ENCODE results near the gene ANXA10.
"Not testable (repeated sequence)": the region's sequence is repeated elsewhere in the genome, so short reads cannot be mapped to it uniquely, and the experiment has no call there.

The ANXA10 gene

DNA sequence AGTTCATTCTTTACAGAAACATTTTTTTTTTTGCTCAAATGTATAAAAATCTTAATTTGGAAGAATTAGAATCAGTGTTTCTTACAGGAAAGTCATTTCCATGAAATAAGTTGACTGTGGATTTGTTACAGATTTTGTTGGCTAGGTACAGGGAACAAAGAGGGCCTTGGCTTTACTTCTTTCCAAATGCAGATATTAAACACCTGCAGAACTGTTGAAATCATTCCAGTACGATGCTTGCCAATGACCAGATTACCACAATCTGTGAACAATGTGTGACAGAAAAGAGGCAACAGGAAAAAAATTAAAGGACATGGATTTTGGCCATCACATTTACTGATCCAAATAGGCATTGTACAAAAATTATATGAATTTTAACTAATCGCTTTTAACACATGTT is 70.8 kb downstream of the ANXA10 start:
- no peak for DNase-seq

DNA sequence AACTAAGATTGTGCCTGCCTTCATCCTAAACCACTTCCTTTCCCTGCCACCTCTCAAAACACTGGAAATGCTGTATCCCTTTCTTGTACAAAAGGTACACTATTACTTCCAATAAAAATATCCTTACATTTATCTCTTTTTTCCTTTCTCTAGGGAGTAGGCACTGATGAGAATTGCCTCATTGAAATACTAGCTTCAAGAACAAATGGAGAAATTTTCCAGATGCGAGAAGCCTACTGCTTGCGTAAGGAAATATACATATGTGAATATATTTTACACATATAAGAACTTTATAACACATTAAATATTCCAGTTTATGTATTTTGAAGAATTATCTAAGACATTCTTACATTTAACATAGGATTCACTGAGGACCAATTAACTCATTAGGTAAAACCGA is 71.7 kb downstream of the ANXA10 start:
- no peak for DNase-seq

DNA sequence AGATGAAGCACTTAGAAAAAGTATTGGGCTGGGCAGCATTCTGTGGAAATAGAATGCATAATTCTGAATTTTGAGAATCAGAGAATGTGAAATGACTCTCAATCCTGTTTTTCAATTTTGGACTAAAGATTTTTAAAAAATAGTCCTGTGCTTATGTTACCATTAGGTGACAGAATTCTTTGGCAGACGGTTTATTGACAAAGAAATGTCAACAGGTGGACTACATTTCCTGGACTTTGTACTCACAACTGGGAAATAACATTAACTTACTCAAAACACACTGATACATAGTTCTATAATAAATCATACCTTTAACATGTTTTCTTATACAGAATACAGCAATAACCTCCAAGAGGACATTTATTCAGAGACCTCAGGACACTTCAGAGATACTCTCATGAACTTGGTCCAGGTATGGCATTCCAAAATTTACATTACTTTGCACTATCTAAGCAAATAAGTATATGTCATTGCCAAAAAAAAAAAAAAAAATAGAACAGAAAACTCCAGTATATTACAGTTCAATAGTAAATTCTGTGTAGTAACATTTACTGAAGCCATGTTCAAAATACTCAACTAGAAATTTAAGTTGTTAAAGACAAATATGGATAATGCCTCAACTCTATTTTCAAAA is 72.7 kb downstream of the ANXA10 start:
- DNase-seq = no peak

DNA sequence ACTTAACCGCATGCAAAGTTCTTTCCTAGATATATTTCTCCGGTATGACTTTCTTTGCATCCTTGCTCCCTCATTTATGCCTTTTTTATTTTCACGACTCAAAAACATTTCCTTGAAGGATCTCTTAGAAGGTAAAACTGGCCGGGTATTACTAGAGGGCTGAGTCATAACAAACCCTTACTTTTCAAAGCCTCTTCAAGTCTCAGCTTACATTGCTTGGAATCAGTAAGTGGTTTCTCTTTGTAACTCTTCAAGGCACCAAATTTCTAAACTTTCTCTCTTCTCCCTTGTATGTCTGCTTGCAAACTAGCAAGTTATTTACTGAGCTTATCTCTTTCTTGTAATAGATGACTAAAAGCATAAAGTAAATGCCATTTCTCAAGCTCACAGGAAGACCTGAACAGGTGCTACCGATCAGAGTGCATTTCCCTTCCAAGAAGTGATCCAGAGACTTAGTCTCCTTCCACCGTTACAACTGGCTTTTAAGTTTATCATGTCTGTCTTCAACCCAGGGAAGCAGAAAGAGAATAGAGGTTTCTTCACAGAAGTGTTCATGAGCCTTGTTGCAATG is 75.5 kb downstream of the ANXA10 start:
- DNase-seq = no peak

DNA sequence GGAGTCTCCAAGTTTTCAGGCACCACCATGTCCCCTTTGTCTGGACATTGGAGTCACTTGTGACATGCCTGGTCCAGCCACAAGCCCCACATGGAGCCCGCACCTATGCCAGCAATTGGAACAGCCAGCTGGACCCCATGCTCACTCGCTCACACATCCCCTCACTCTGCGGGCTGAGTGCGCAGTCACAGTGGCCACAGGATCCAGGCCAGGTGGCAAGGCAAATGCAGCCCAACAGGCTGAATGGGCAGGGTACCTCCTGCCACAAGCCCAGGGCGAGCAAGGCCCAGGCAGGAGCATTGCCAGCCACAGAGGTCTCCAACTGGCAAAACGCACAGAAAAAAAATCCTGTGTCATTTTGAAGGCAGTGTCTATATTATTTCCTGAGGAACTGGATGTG is 82.0 kb downstream of the ANXA10 start:
- no peak for DNase-seq

DNA sequence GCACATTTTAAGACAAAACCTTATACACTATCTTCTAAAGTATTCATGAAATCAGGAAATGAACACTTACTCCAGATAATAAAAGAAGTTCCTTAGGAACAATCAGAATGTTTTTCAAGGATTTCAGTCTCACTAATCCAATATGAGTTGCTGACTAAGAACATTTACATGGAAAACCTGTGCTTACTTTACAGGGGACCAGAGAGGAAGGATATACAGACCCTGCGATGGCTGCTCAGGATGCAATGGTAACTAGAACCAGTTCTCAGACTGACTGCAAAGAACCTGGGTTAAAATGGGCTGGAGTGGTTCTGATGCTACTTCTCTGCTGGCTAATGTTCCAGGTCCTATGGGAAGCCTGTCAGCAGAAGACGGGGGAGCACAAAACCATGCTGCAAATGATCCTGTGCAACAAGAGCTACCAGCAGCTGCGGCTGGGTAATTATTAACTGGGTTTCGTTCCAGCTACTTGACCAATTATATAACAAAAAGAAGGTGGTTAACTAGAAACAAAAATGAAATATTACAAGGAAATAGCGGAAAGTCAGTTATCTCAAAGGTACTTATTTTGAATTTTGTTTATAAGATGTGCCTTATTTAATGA is 85.3 kb downstream of the ANXA10 start:
- no peak for DNase-seq

DNA sequence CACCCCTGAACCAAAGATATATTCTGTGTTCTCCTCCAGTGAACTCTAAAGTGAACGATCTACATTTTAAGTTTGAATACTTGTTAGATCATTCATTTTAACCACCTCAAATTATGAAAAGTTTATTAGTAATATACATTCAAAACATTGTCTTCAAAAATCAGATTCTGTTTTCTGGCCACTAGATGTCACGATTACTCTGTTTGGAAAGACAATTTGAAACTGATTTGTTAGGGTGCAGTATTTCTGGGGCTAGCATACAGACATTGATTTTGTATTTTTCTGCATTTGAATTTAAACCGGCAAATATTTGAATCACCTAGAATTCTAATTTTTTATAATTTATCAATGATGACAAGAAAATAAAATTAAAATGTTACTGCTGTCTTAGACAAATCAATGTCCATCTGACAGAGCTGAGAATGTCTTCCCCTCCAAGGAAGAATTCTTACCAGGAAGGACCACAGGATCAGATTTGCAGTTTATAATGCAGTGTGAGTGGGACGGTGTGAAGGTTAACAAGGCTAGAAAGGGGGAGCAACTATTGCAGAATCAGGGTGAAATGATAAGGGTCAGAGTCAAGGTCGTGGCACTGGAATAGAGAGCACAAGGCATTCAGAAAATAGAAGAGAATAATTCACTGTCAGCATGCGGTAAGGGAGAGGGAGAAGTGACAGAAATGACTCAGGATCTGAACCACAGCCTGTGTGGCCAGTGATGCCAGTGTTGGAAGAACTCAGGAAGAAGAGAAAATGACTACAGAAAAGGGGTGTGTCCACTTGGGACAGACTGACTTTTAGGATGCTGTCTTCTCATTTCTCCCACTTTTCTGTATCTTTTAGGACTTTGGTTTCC is 91.6 kb downstream of the ANXA10 start:
- peak; percentile 2 for DNase-seq

DNA sequence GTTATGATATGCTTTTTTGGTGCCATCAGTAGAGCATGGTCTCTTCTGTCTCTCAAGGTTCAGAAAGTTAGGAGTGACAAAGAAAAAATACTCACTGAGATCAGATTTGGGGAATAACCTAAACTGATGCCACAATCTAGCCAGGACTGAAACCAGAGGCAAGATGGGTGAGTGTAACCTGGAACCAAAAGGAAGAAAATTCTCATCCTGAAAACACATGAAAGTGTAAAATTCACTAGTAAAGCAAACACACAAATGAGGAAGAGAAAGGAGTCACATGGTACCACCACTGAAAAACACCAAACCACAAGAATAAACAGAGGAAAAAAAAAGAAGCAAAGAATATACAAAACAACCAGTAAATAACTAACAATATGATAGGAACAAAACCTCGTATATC is 96.4 kb downstream of the ANXA10 start:
- no peak for DNase-seq

DNA sequence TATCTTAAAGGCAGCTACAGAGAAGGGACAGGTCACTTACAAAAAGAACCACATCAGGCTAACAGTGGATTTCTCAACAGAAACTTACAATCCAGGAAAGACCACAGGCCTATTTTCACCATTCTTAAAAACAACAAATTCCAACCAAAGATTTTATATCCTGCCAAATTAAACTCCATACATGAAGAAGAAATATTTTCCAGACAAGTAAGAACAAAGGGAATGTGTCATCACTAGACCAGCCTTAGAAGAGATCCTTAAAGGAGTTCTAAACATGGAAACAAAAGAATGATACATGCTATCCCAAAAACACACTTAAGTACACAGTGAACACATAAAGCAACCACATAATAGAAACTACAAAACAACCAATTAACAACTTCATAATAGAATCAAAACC is 105.6 kb downstream of the ANXA10 start:
- no peak for DNase-seq

DNA sequence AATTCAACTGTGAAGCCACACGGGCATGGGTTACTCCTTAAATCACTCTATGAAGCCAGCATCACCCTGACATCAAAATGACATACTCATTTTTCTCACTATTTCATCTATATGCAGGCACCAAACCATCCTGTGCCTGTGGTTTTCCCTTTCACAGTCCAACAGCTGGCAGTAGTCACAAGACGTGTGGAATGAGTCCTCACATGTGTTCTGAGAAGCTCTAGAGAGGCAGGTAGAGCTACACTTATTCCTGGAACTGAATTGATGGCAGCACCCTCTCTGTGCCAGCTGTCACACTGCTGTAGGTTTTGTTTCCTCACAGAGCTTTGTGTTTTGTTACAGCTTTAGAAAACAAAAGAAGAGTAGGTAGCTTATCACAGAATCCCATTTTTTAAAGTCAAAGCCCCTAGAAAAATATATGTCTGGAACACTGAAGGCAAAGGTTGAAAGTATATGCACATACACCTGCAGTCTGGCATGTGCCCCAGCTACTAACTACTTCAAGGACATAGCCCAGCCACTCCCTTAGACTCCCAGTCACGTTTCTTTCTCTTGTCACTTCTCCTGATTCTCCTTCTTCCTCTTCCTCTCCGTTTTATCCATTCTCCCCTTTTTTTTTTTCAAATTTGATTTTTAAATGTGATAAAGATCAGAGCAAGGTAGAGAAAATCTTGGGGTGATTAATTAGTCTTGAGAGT is 107.1 kb downstream of the ANXA10 start:
- no peak for DNase-seq

DNA sequence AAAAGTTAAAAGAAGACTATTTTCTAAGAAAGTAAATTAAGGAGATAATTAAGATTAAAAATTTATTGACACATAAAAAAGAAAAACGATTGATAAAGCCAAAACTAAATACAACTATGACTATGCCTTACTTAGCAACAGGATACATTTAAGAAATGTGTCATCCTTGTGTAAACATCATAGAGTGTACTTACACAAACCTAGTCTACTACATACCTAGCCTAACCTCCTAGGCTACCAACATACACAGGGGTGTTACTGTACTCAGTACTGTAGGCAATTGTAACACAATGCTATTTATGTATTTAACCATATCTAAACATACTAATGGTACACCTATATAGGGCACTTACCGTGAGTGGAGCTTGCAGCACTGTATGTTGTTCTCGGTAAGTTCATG is 108.3 kb downstream of the ANXA10 start:
- no peak for DNase-seq

DNA sequence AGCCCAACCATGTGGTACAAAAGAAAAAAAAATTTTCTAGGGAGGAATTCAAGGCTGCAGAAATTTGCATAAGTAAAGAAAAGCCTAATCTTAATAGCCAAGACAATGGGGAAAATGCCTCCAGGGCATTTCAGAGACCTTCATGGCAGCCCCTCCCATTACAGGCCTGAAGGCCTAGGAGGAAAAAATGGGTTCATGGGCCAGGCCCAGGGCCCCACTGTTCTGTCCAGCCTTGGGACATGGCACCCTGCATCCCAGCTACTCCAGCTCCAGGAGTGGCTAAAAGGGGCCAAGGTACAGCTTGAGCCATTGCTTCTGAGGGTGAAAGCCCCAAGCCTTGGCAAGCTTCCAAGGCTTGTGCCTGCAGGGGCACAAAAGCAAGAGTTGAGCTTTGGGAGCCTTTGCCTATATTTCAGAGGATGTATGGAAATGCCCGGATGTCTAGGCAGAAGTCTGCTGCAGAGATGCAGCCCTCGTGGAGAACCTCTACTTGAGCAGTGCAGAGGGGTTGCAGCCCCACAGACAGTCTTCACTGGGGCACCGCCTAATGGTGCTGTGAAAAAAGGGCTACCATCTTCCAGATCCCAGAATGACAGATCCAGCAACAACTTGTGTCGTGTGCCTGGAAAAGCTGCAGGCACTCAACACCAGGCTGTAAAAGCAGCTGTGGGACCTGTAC is 111.0 kb downstream of the ANXA10 start:
- DNase-seq = no peak

DNA sequence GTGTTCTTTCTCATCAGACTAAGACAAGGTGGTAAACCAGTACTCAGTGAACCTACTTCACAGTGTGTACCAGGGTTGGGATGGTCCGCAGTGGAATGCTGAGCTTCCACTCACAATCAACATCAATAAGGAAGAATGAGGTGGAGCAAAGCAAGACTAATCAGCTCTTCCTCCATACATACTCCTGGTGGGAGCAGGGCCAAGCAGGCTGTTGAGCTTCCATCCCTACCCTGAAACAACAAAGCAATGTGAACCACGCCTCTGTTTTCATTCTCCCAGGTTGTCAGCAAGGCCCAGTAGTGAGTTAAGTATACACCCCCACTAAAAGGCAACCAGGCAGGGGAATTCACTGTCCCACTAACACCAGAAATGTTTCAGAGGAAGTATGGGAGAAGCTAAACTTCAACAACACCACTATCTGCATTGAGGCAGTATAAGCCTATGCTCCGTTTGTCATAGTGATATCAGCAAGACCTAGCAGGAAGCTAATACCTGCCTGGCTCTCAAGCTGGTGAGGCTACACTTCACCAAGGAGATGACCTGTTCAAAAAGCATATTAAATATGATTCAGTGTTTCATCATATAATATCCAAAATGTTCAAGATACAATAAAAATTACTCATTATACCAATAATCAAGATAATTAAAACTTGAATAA is 116.7 kb downstream of the ANXA10 start:
- DNase-seq = no peak

DNA sequence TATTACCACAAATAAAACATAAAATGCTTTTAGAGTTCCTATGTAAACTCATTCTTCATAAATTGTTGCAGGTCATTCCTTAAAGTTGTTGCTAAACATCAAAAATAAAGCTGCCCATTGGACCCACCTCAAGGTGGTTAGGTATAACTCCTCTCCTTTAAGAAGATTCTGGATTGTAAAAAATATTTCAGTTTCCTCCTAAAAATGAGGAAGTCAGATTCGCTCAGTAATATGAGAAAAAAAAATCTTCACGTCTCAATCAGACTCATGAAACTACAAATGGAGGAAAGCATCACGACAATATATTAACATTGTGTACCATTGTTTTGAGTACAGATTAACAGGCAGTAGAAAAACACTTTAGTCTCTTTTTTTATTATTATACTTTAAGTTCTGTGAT is 120.3 kb downstream of the ANXA10 start:
- no peak for DNase-seq

DNA sequence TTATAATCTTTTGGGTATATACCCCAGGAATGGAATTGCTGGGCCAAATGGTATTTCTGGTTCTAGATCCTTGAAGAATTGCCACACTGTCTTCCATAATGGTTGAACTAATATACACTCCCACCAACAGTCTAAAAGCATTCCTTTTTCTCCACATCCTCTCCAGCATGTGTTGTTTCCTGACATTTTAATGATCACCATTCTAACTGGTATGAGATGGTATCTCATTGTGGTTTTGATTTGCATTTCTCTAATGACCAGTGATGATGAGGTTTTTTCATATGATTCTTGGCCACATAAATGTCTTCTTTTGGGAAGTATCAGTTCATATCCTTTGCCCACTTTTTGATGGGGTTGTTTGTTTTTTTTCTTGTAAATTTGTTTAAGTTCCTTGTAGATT is 121.2 kb downstream of the ANXA10 start:
- not testable (repeated sequence) for DNase-seq

DNA sequence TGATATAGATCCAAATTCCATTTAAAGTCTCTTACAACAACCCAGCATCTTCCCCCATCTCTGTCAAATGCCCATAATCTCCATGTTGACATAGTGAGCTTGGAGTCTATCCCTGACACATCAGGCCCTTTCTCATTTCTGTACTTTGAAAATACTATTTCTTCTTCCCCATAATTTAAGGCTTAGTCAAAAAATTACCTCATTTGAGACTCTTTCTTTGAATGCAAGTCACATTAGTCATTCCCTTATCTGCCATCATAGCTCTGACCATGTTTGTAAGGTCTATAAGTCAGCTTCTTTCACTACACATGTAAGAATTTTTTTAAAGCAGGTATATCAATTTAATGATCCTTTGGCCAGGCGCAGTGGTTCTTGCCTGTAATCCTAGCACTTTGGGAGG is 126.3 kb downstream of the ANXA10 start:
- no peak for DNase-seq

DNA sequence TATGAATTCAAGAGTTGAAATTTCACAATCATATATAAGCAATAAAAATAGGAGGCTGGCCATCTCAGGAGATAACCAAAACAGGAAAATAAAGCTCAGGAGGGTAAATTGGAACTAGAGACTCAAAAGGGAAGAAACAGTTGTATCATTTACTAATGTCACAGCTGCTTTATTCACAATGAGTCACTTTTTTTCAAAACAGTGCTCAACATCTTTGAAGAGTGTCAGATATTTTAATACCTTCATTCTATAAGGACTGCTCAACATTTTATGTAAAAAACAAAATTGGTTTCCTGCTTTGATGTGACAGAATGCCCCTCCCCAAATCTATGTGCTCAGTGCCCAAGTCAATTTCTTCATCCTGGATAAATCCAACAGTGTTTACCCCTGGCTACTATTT is 128.6 kb downstream of the ANXA10 start:
- no peak for DNase-seq

DNA sequence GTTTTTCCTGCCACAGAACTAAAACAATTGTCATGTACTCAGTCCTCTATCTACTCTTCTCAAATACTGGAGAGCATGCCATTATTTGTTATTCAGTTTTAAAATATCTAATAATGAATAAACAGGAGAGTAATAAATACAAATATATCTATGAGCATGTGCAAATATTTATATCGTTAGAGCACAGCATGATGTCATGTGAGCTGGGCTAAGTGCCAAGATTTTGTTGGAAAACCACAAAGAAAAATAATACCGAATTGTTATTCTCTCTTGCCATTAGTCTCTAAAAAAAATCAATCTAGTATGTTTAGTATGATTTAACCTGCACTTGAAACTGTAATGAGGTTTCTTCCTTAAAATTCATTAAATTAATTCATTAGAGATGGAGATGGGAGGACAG is 129.0 kb downstream of the ANXA10 start:
- no peak for DNase-seq

Measured in central memory CD4-positive, alpha-beta T cell (primary cell).